WTC11 (cell line): Measurements from ENCODE around the gene CACNB1. TPM values are rescaled to one million over a fixed set of nuclear protein-coding genes. Genes with fewer than 3 reads are reported as not detected.

Source experiments
- ATAC-seq: fragments of 200-7000 bp; cut with Tn5 transposase; 2 replicates; pipeline ENCODE4 v1.10.0; 2021; ENCODE audit warnings: mild to moderate bottlenecking, moderate library complexity
- CTCF ChIA-PET: fragments of 300-600 bp; sonication (Branson Sonifier 250); formaldehyde crosslinking; loops from one replicate; lab custom pipeline; 2021; ENCODE audit warnings: antibody characterized with exemption; lab: Charles Lee
- POLR2A ChIA-PET: fragments of 350-600 bp; sonication (Branson Sonifier 250); formaldehyde crosslinking; loops from one replicate; lab custom pipeline; 2021; ENCODE audit warnings: antibody characterized with exemption; lab: Charles Lee
- DNase-seq: peaks from one replicate; pipeline ENCODE4 v3.0.0; 2021; ENCODE audit warnings: low spot score
- H3K27ac Mint-ChIP-seq: 2 replicates; pipeline ENCODE4 v1.8.0; 2021; ENCODE audit warnings: mixed read lengths
- H3K27me3 Mint-ChIP-seq: 2 replicates; pipeline ENCODE4 v1.8.0; 2021; ENCODE audit warnings: low read depth, mild to moderate bottlenecking, moderate library complexity, mixed read lengths
- H3K36me3 Mint-ChIP-seq: 2 replicates; pipeline ENCODE4 v1.8.0; 2021; ENCODE audit warnings: mixed read lengths
- H3K4me1 Mint-ChIP-seq: 2 replicates; pipeline ENCODE4 v1.8.0; 2022; ENCODE audit warnings: mixed read lengths
- H3K4me3 Mint-ChIP-seq: 2 replicates; pipeline ENCODE4 v1.8.0; 2021; ENCODE audit warnings: mild to moderate bottlenecking, moderate library complexity, mixed read lengths
- H3K9me3 Mint-ChIP-seq: 2 replicates; pipeline ENCODE4 v1.8.0; 2021; ENCODE audit warnings: mixed read lengths
- ELF4 ChIP-seq: sonication (generic); formaldehyde crosslinking; IDR thresholded peaks from 2 replicates; pipeline ENCODE4 v1.8.1; 2022; ENCODE audit warnings: low read depth, mild to moderate bottlenecking, moderate library complexity, missing genetic modification reagents
- EMX1 ChIP-seq: fragments of 250-450 bp; sonication (Bioruptor Pico); IDR thresholded peaks from 2 replicates; pipeline ENCODE4 v1.8.0; 2021; ENCODE audit warnings: mild to moderate bottlenecking
- FOXJ3 ChIP-seq: sonication (generic); formaldehyde crosslinking; IDR thresholded peaks from 2 replicates; pipeline ENCODE4 v1.9.0; 2021; ENCODE audit warnings: missing genetic modification reagents, mild to moderate bottlenecking, borderline replicate concordance
- FOXP4 ChIP-seq: sonication (generic); formaldehyde crosslinking; IDR thresholded peaks from 2 replicates; pipeline ENCODE4 v1.8.0; 2022; ENCODE audit warnings: mild to moderate bottlenecking, missing genetic modification reagents
- HMGA2 ChIP-seq: fragments of 250-450 bp; sonication (Bioruptor Pico); IDR thresholded peaks from 2 replicates; pipeline ENCODE4 v1.4.0; 2021; ENCODE audit warnings: mild to moderate bottlenecking, moderate library complexity
- JUN ChIP-seq: sonication (generic); formaldehyde crosslinking; IDR thresholded peaks from 2 replicates; pipeline ENCODE4 v1.8.0; 2023; ENCODE audit warnings: mild to moderate bottlenecking, missing genetic modification reagents
- PRDM15 ChIP-seq: sonication (generic); formaldehyde crosslinking; IDR thresholded peaks from 2 replicates; pipeline ENCODE4 v1.8.0; 2022; ENCODE audit warnings: missing genetic modification reagents
- PRRX2 ChIP-seq: fragments of 250-450 bp; sonication (Bioruptor Pico); IDR thresholded peaks from 2 replicates; pipeline ENCODE4 v1.8.0; 2021; ENCODE audit warnings: mild to moderate bottlenecking
- SOX15 ChIP-seq: fragments of 250-450 bp; sonication (Bioruptor Pico); IDR thresholded peaks from 2 replicates; pipeline ENCODE4 v1.9.0; 2021; ENCODE audit warnings: mild to moderate bottlenecking
- TCF7 ChIP-seq: sonication (generic); formaldehyde crosslinking; IDR thresholded peaks from 2 replicates; pipeline ENCODE4 v1.8.0; 2022; ENCODE audit warnings: mild to moderate bottlenecking, low read depth, missing genetic modification reagents, moderate library complexity
- TEAD1 ChIP-seq: sonication (generic); formaldehyde crosslinking; IDR thresholded peaks from 2 replicates; pipeline ENCODE4 v1.8.0; 2022; ENCODE audit warnings: mild to moderate bottlenecking, missing genetic modification reagents
- ZNF121 ChIP-seq: sonication (generic); formaldehyde crosslinking; IDR thresholded peaks from 2 replicates; pipeline ENCODE4 v1.8.0; 2023; ENCODE audit warnings: missing genetic modification reagents
- ZNF232 ChIP-seq: sonication (generic); formaldehyde crosslinking; IDR thresholded peaks from 2 replicates; pipeline ENCODE4 v1.8.0; 2022; ENCODE audit warnings: mild to moderate bottlenecking, missing genetic modification reagents
- ZNF317 ChIP-seq: sonication (generic); formaldehyde crosslinking; IDR thresholded peaks from 2 replicates; pipeline ENCODE4 v1.8.1; 2023; ENCODE audit warnings: low read depth, mild to moderate bottlenecking, moderate library complexity, missing genetic modification reagents, borderline replicate concordance
- total RNA-seq: library from RNA; stranded (reverse); gene quantifications from 3 replicates; pipeline ENCODE4 v1.2.3, GENCODE V29; 2021
- TF ChIP-seq, protein P1 (sequence below): fragments of 250-450 bp; sonication (Bioruptor Pico); IDR thresholded peaks from 2 replicates; pipeline ENCODE4 v1.9.0; 2021; ENCODE audit warnings: mild to moderate bottlenecking
- TF ChIP-seq, protein P2 (sequence below): sonication (generic); formaldehyde crosslinking; IDR thresholded peaks from 2 replicates; pipeline ENCODE4 v1.8.1; 2023; ENCODE audit warnings: mild to moderate bottlenecking, missing genetic modification reagents
- TF ChIP-seq, protein P3 (sequence below): sonication (generic); formaldehyde crosslinking; IDR thresholded peaks from 2 replicates; pipeline ENCODE4 v1.8.0; 2022; ENCODE audit warnings: mild to moderate bottlenecking, missing genetic modification reagents
- TF ChIP-seq, protein P4 (sequence below): sonication (generic); formaldehyde crosslinking; IDR thresholded peaks from 2 replicates; pipeline ENCODE4 v1.8.1; 2023; ENCODE audit warnings: mild to moderate bottlenecking, missing genetic modification reagents, moderate library complexity

Gene CACNB1
- total RNA-seq, 1 experiment from 2014 or later, result 17.0 TPM

DNA sequence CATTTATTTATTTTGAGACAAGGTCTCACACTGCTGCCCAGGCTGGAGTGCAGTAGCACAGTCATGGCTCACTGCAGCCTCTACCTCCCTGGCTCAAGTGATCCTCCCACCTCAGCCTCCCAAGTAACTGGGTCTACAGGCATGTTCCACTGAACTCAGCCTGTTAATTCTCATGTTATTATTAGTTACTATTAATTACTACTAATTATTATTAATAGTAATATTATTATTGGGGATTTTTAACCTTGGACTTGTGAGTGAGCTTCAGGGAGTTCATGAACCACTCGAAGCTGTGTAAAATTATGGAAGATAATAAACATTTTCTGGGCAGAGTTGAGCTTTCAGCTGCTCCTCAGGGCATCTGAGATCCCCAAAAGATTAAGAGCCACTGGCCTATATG lies 32.9 kb upstream of the CACNB1 start:
- H3K4me3 Mint-ChIP-seq, result no peak overlapping the region
- H3K36me3 Mint-ChIP-seq, result no peaks in the 10 kb centered on the region
- peaks cover 19% of the 10 kb centered on the region for H3K4me1 Mint-ChIP-seq
- CTCF ChIA-PET, result interaction anchor here (2.7 to 5.7 kb wide), 6 partner anchors 11 to 65 kb away, joined by 21 to 112 read pairs (median 26); partner anchors contain the start of gene ARL5C
- peaks cover 19% of the 10 kb centered on the region for H3K27me3 Mint-ChIP-seq
- ATAC-seq (no peak), DNase-seq (no peak)
- H3K9me3 Mint-ChIP-seq, result no peaks in the 10 kb centered on the region
- POLR2A ChIA-PET, result interaction anchor here (1.1 kb wide), 1 partner anchor 24 kb away, joined by 4 read pairs; no protein-coding TSS in a partner anchor
- no peak overlapping the region for H3K27ac Mint-ChIP-seq
- TF ChIP-seq, protein P1, sequence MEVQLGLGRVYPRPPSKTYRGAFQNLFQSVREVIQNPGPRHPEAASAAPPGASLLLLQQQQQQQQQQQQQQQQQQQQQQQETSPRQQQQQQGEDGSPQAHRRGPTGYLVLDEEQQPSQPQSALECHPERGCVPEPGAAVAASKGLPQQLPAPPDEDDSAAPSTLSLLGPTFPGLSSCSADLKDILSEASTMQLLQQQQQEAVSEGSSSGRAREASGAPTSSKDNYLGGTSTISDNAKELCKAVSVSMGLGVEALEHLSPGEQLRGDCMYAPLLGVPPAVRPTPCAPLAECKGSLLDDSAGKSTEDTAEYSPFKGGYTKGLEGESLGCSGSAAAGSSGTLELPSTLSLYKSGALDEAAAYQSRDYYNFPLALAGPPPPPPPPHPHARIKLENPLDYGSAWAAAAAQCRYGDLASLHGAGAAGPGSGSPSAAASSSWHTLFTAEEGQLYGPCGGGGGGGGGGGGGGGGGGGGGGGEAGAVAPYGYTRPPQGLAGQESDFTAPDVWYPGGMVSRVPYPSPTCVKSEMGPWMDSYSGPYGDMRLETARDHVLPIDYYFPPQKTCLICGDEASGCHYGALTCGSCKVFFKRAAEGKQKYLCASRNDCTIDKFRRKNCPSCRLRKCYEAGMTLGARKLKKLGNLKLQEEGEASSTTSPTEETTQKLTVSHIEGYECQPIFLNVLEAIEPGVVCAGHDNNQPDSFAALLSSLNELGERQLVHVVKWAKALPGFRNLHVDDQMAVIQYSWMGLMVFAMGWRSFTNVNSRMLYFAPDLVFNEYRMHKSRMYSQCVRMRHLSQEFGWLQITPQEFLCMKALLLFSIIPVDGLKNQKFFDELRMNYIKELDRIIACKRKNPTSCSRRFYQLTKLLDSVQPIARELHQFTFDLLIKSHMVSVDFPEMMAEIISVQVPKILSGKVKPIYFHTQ, result no peak
- peak; percentile 69; the same call in 1 of the 2 replicates for TF ChIP-seq HMGA2 (CRISPR knock-in tag)
- TF ChIP-seq PRRX2 (CRISPR knock-in tag), result no peak
- no peak for TF ChIP-seq TEAD1 (CRISPR knock-in tag)
- TF ChIP-seq SOX15 (CRISPR knock-in tag), result no peak
- TF ChIP-seq, all 79 proteins: peak for 1

DNA sequence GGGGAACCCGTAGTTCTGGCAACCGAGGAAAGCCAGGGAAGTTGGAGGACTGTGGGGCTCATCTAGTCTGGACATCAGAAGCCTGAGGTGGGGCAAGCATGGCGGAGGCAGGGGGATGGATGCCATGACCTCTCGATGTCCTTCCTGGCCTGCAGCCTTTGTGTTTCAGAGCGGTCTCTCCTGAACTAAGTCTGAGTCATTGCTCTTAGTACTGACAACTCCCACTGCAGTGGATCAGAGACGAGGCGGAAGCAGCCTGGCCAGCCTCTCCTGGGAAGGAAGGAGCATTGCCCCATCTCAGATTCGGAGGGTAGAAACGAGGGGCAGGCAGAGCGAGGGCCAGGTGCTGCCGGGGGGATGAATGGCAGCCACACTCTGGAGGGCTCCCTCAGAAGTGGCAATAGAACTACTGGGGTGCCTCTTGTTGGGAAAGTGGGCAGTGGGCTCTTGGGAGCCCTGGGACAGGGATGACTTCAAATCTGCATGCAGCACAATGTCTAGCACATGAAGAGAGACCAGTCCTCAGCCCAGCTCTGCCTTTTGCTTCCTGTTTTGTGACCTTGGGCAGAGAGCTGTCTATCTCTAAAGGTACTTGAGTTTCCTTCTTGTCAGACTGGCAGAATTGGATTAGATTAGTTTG lies 31.9 kb upstream of the CACNB1 start:
- peaks cover 17% of the 10 kb centered on the region for H3K4me1 Mint-ChIP-seq
- peaks cover 29% of the 10 kb centered on the region for H3K27me3 Mint-ChIP-seq
- no peak for TF ChIP-seq ZNF121 (CRISPR knock-in tag)
- TF ChIP-seq FOXP4 (CRISPR knock-in tag), result no peak
- TF ChIP-seq ZNF232 (CRISPR knock-in tag), result no peak
- no peak for TF ChIP-seq TCF7 (CRISPR knock-in tag)
- ChIA-PET CTCF (interaction anchor here (5.5 to 5.7 kb wide), 2 partner anchors 15 to 22 kb away, joined by 59 to 112 read pairs; no protein-coding TSS in a partner anchor), POLR2A (no interaction called here)
- no peak for DNase-seq
- no peaks in the 10 kb centered on the region for H3K36me3 Mint-ChIP-seq
- no peak overlapping the region for H3K4me3 Mint-ChIP-seq
- H3K27ac Mint-ChIP-seq, result no peak overlapping the region
- H3K9me3 Mint-ChIP-seq, result no peaks in the 10 kb centered on the region
- ATAC-seq, result no peak

- ChIA-PET POLR2A (interaction anchor here (0.6 kb wide), 1 partner anchor 401 kb away, joined by 3 read pairs; no protein-coding TSS in a partner anchor), CTCF (interaction anchor here (0.6 to 1.1 kb wide), 4 partner anchors 8 to 82 kb away, joined by 3 to 7 read pairs (median 5); no protein-coding TSS in a partner anchor)
- Mint-ChIP-seq H3K27ac (no peak overlapping the region), H3K9me3 (no peaks in the 10 kb centered on the region), H3K4me1 (peaks cover 23% of the 10 kb centered on the region), H3K4me3 (no peak overlapping the region), H3K36me3 (no peaks in the 10 kb centered on the region), H3K27me3 (peaks cover 47% of the 10 kb centered on the region)
- DNase-seq, result no peak
- ATAC-seq, result no peak
- TF ChIP-seq TCF7 (CRISPR knock-in tag) (no peak), ZNF317 (CRISPR knock-in tag) (no peak), PRDM15 (CRISPR knock-in tag) (no peak), EMX1 (CRISPR knock-in tag) (no peak), ELF4 (CRISPR knock-in tag) (no peak), FOXJ3 (no peak), ZNF232 (CRISPR knock-in tag) (no peak), JUN (CRISPR knock-in tag) (no peak)
- TF ChIP-seq, protein P2, sequence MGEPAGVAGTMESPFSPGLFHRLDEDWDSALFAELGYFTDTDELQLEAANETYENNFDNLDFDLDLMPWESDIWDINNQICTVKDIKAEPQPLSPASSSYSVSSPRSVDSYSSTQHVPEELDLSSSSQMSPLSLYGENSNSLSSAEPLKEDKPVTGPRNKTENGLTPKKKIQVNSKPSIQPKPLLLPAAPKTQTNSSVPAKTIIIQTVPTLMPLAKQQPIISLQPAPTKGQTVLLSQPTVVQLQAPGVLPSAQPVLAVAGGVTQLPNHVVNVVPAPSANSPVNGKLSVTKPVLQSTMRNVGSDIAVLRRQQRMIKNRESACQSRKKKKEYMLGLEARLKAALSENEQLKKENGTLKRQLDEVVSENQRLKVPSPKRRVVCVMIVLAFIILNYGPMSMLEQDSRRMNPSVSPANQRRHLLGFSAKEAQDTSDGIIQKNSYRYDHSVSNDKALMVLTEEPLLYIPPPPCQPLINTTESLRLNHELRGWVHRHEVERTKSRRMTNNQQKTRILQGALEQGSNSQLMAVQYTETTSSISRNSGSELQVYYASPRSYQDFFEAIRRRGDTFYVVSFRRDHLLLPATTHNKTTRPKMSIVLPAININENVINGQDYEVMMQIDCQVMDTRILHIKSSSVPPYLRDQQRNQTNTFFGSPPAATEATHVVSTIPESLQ (CRISPR knock-in tag), result no peak
- TF ChIP-seq, protein P3, sequence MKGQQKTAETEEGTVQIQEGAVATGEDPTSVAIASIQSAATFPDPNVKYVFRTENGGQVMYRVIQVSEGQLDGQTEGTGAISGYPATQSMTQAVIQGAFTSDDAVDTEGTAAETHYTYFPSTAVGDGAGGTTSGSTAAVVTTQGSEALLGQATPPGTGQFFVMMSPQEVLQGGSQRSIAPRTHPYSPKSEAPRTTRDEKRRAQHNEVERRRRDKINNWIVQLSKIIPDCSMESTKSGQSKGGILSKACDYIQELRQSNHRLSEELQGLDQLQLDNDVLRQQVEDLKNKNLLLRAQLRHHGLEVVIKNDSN (CRISPR knock-in tag), result no peak
- TF ChIP-seq, protein P4, sequence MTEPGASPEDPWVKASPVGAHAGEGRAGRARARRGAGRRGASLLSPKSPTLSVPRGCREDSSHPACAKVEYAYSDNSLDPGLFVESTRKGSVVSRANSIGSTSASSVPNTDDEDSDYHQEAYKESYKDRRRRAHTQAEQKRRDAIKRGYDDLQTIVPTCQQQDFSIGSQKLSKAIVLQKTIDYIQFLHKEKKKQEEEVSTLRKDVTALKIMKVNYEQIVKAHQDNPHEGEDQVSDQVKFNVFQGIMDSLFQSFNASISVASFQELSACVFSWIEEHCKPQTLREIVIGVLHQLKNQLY (CRISPR knock-in tag), result no peak
Observed at GRCh38 chr17:39227364-39227919, 30.0 kb upstream of the CACNB1 start.
